Hepatocyte (in vitro differentiated cells): ENCODE measurements around the gene RAB11FIP3. TPM values are rescaled to one million over a fixed set of nuclear protein-coding genes. Genes with fewer than 3 reads are reported as not detected.
"Not testable (repeated sequence)": the region's sequence is repeated elsewhere in the genome, so short reads cannot be mapped to it uniquely, and the experiment has no call there.

Source experiments
- DNase-seq: peaks from one replicate; pipeline ENCODE4 v3.0.0-alpha.2; 2016; ENCODE audit warnings: low spot score
- H2AFZ ChIP-seq: fragments of 200-600 bp; sonication (generic); 2 replicates; pipeline ENCODE4 v1.6.0; 2016; ENCODE audit warnings: antibody characterized with exemption, mild to moderate bottlenecking
- H3K27ac ChIP-seq: fragments of 200-600 bp; sonication (generic); 2 replicates; pipeline ENCODE4 v1.5.1; 2016; ENCODE audit warnings: mild to moderate bottlenecking
- H3K27me3 ChIP-seq: fragments of 200-600 bp; sonication (generic); 2 replicates; pipeline ENCODE4 v1.6.1; 2016
- H3K36me3 ChIP-seq: fragments of 200-600 bp; sonication (generic); replicated peaks from 2 replicates; pipeline ENCODE4 v1.5.1; 2016; ENCODE audit warnings: low read depth; ENCODE audit not compliant: insufficient read depth
- H3K4me1 ChIP-seq: fragments of 200-600 bp; sonication (generic); 2 replicates; pipeline ENCODE4 v1.5.1; 2016; ENCODE audit warnings: mild to moderate bottlenecking, moderate library complexity; ENCODE audit not compliant: insufficient read depth
- H3K4me2 ChIP-seq: fragments of 200-600 bp; sonication (generic); 2 replicates; pipeline ENCODE4 v1.6.0; 2016
- H3K4me3 ChIP-seq: fragments of 200-600 bp; sonication (generic); 2 replicates; pipeline ENCODE4 v1.5.1; 2016; ENCODE audit warnings: mild to moderate bottlenecking
- H3K79me2 ChIP-seq: fragments of 200-600 bp; sonication (generic); 2 replicates; pipeline ENCODE4 v1.6.0; 2017; ENCODE audit warnings: mild to moderate bottlenecking
- H3K9me2 ChIP-seq: fragments of 200-600 bp; sonication (generic); replicated peaks from 2 replicates; pipeline ENCODE4 v1.6.0; 2017; ENCODE audit warnings: mild to moderate bottlenecking; ENCODE audit not compliant: insufficient read depth
- H3K9me3 ChIP-seq: fragments of 200-600 bp; sonication (generic); 2 replicates; pipeline ENCODE4 v1.5.1; 2016; ENCODE audit warnings: low read depth, mild to moderate bottlenecking
- H4K20me1 ChIP-seq: fragments of 200-600 bp; sonication (generic); 2 replicates; pipeline ENCODE4 v1.6.0; 2016; ENCODE audit warnings: mild to moderate bottlenecking; ENCODE audit not compliant: insufficient read depth, poor library complexity, severe bottlenecking
- EZH2 ChIP-seq: fragments of 200-600 bp; sonication (generic); IDR thresholded peaks from 2 replicates; pipeline ENCODE4 v1.6.1; 2016; ENCODE audit warnings: antibody characterized with exemption, mild to moderate bottlenecking, borderline replicate concordance
- EZH2phosphoT487 ChIP-seq: fragments of 200-600 bp; sonication (generic); IDR thresholded peaks from one replicate; pipeline ENCODE4 v1.6.1; 2018; ENCODE audit warnings: antibody characterized with exemption, mild to moderate bottlenecking, low read depth, moderate library complexity; ENCODE audit not compliant: unreplicated experiment, severe bottlenecking
- WGBS: methylation state at CpG from one replicate; pipeline ENCODE4 v1.1.6; 2016; ENCODE audit warnings: low lambda C conversion rate; ENCODE audit errors: missing lambda C conversion rate; 5-methylcytosine and 5-hydroxymethylcytosine counted together
- polyA plus RNA-seq: library from polyadenylated mRNA; unstranded; fragments of >200 nt; fragmentation: Nextera tagmentation; extraction: Ambion mirVana; gene quantifications from 2 replicates; pipeline ENCODE4 v1.2.1, GENCODE V29; 2016
- total RNA-seq: library from RNA; depleted of rRNA; stranded (reverse); fragments of >200 nt; gene quantifications from 2 replicates; pipeline ENCODE4 v1.2.3, GENCODE V29; 2014
- TF ChIP-seq, protein P1 (sequence below): fragments of 200-600 bp; sonication (generic); IDR thresholded peaks from 2 replicates; pipeline ENCODE4 v1.5.1; 2016; ENCODE audit warnings: antibody characterized with exemption, mild to moderate bottlenecking; ENCODE audit not compliant: poor library complexity

Gene RAB11FIP3
- total and polyA plus RNA-seq, 2 experiments from 2014 or later = 47.3 to 72.8 TPM

DNA sequence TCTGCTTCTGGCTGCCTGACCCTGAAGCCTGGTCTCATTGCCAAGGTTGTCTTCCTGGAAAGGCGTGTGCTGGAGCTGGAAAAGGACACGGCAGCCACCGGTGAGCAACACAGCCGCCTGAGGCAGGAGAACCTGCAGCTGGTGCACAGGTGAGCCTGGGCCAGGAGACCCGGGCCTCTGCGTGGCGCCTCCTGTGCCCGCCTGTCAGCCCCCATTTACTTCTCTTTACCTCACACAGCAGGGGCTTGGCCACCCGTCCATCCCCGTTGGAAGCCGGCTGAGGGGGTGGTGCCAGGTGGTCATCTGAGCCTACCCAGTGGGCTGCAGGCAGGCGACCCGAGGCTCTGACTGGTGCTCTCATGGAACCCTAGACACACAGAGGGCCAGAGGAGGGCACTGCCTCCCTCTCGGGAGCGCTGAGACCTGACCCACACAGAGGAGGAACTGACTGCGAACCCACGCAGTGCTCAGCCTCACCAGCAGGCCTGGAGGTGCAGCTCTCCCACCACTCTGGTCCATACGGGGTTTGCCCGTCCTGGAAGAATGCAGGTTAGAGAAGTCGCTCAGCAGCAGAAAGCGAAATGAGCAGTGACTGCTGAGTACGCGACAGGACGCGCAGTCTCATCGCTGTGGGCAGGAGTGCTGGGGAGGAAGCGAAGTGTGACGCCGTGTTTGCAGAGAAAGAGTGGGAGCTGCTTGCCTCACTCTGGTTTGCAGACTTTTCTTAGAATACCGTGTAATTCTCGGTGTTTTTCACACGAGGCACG, 80.2 kb downstream of the RAB11FIP3 start:
- Histone ChIP-seq H3K4me2 (no peak overlapping the region), H3K9me3 (no peaks in the 10 kb centered on the region), H3K27ac (no peak overlapping the region), H4K20me1 (no peaks in the 10 kb centered on the region), H3K9me2 (no peaks in the 10 kb centered on the region), H2AFZ (no peak overlapping the region), H3K4me3 (no peak overlapping the region), H3K36me3 (no peaks in the 10 kb centered on the region), H3K79me2 (peaks cover 9% of the 10 kb centered on the region), H3K4me1 (peaks cover 15% of the 10 kb centered on the region), H3K27me3 (no peaks in the 10 kb centered on the region)
- DNase-seq = no peak
- WGBS = 91% methylated on average over 33 of the region's 33 CpGs
- no peak for TF ChIP-seq EZH2

DNA sequence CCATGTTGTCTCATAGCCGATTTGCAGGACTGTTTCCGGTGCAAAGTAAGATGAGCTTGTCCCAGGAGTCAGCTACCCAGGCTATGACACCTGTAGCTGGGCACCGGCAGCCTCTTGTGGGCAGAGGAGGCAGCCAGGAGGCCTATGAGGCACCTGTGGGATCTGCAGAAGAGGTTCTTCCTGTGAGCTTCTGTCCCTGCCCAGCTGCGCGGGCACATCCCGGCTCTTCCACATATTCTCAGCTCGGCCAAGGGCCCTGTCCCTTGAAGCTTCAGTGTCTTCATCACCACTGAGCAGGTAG, 80.7 kb downstream of the RAB11FIP3 start:
- no peak overlapping the region for H3K27ac ChIP-seq
- H3K4me1 ChIP-seq = peaks cover 15% of the 10 kb centered on the region
- WGBS = 98% methylated on average over 7 of the region's 7 CpGs
- no peaks in the 10 kb centered on the region for H3K9me2 ChIP-seq
- no peaks in the 10 kb centered on the region for H3K36me3 ChIP-seq
- no peak overlapping the region for H3K4me2 ChIP-seq
- no peaks in the 10 kb centered on the region for H4K20me1 ChIP-seq
- no peak overlapping the region for H3K4me3 ChIP-seq
- no peaks in the 10 kb centered on the region for H3K9me3 ChIP-seq
- DNase-seq = no peak
- no peak overlapping the region for H2AFZ ChIP-seq
- TF ChIP-seq EZH2phosphoT487 = no peak
- no peak for TF ChIP-seq EZH2
- TF ChIP-seq, protein P1, sequence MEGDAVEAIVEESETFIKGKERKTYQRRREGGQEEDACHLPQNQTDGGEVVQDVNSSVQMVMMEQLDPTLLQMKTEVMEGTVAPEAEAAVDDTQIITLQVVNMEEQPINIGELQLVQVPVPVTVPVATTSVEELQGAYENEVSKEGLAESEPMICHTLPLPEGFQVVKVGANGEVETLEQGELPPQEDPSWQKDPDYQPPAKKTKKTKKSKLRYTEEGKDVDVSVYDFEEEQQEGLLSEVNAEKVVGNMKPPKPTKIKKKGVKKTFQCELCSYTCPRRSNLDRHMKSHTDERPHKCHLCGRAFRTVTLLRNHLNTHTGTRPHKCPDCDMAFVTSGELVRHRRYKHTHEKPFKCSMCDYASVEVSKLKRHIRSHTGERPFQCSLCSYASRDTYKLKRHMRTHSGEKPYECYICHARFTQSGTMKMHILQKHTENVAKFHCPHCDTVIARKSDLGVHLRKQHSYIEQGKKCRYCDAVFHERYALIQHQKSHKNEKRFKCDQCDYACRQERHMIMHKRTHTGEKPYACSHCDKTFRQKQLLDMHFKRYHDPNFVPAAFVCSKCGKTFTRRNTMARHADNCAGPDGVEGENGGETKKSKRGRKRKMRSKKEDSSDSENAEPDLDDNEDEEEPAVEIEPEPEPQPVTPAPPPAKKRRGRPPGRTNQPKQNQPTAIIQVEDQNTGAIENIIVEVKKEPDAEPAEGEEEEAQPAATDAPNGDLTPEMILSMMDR = no peak
- peaks cover 9% of the 10 kb centered on the region for H3K79me2 ChIP-seq
- no peaks in the 10 kb centered on the region for H3K27me3 ChIP-seq

DNA sequence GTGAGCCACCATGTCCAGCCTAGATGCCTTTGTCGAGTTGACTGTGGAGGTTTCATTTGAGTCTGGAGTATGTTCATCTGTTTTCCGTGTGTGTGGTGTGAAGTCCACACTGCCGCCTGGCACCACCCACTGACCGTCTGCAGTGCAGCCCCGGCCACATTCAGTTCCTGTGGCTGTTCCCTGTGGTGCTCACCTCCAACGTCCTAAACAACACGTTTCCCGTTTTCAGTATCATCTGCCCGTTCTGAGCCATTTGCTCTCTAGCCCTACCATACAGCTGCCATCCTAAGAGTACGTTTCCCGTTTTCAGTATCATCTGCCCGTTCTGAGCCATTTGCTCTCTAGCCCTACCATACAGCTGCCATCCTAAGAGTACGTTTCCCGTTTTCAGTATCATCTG, 82.1 kb downstream of the RAB11FIP3 start:
- not testable (repeated sequence) for H3K4me2 ChIP-seq, H2AFZ ChIP-seq, H3K79me2 ChIP-seq, H4K20me1 ChIP-seq, H3K9me3 ChIP-seq, H3K4me3 ChIP-seq, H3K27me3 ChIP-seq, H3K27ac ChIP-seq, H3K9me2 ChIP-seq, H3K36me3 ChIP-seq, H3K4me1 ChIP-seq, DNase-seq
- 97% methylated on average over 14 of the region's 14 CpGs for WGBS

DNA sequence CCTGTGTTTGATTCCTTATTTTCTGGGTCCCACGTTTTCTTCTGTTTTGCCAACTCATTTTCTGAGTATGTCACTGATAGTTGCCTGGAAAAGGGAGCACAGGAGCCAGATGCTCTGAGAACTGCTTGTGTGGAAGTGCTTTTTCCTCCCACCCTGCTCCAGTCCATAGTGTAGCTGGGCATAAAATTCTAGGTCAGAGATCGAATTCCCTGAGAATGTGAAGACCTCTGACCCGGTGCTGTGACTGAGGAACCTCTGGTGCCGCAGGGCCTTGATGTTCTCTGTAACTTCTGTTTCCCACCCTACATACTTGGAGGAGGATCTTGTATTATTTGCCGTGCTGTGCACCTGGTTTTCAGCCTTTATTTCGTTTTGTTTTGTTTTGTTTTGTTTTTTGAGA, 82.5 kb downstream of the RAB11FIP3 start:
- Histone ChIP-seq H3K27me3 (no peaks in the 10 kb centered on the region), H3K4me2 (no peak overlapping the region), H3K4me3 (no peak overlapping the region), H3K4me1 (peaks cover 8% of the 10 kb centered on the region), H2AFZ (no peak overlapping the region), H3K9me3 (no peaks in the 10 kb centered on the region), H3K36me3 (no peaks in the 10 kb centered on the region), H3K79me2 (peaks cover 9% of the 10 kb centered on the region), H3K9me2 (no peaks in the 10 kb centered on the region), H4K20me1 (no peaks in the 10 kb centered on the region), H3K27ac (no peak overlapping the region)
- no peak for DNase-seq
- TF ChIP-seq, protein P1 = no peak
- TF ChIP-seq EZH2phosphoT487 = no peak
- TF ChIP-seq EZH2 = no peak
- 87% methylated on average over 6 of the region's 6 CpGs for WGBS
